SK-N-SH treated with all-trans-retinoic acid at 6 μM for 48 hours (cell line): ENCODE results near the gene TRPM5.

Source experiments
- ARNTL ChIP-seq: fragments of 450-650 bp; formaldehyde crosslinking; IDR thresholded peaks from 2 replicates; pipeline ENCODE4 v1.5.0; 2020; ENCODE audit warnings: low read depth, mild to moderate bottlenecking, moderate library complexity, borderline replicate concordance
- BACH2 ChIP-seq: fragments of 250-450 bp; sonication (Bioruptor Pico); IDR thresholded peaks from 2 replicates; pipeline ENCODE4 v1.9.0; 2021; ENCODE audit warnings: mild to moderate bottlenecking, borderline replicate concordance
- CSDC2 ChIP-seq: fragments of 250-450 bp; sonication (Bioruptor Pico); IDR thresholded peaks from 2 replicates; pipeline ENCODE4 v1.5.0; 2020; ENCODE audit warnings: mild to moderate bottlenecking, moderate library complexity
- ESRRG ChIP-seq: fragments of 250-450 bp; sonication (Bioruptor Pico); IDR thresholded peaks from 2 replicates; pipeline ENCODE4 v1.6.1; 2021; ENCODE audit warnings: mild to moderate bottlenecking
- GLIS3 ChIP-seq: fragments of 250-450 bp; sonication (Bioruptor Pico); IDR thresholded peaks from 2 replicates; pipeline ENCODE4 v1.5.0; 2020; ENCODE audit warnings: mild to moderate bottlenecking, moderate library complexity
- OSR1 ChIP-seq: fragments of 250-450 bp; sonication (Bioruptor Pico); IDR thresholded peaks from 2 replicates; pipeline ENCODE4 v1.8.0; 2022; ENCODE audit warnings: moderate library complexity, mild to moderate bottlenecking, inconsistent platforms
- PPARA ChIP-seq: fragments of 250-450 bp; sonication (Bioruptor Pico); IDR thresholded peaks from 2 replicates; pipeline ENCODE4 v1.5.0; 2020; ENCODE audit warnings: mild to moderate bottlenecking, borderline replicate concordance
- RARB ChIP-seq: fragments of 250-450 bp; sonication (Bioruptor Pico); IDR thresholded peaks from 2 replicates; pipeline ENCODE4 v1.8.0; 2021; ENCODE audit warnings: mild to moderate bottlenecking, moderate library complexity
- SNAI2 ChIP-seq: fragments of 250-450 bp; sonication (Bioruptor Pico); IDR thresholded peaks from 2 replicates; pipeline ENCODE4 v1.5.0; 2020; ENCODE audit warnings: mild to moderate bottlenecking, moderate library complexity
- TCF4 ChIP-seq: fragments of 250-450 bp; sonication (Bioruptor Pico); IDR thresholded peaks from 2 replicates; pipeline ENCODE4 v1.8.0; 2021; ENCODE audit warnings: mild to moderate bottlenecking, moderate library complexity, borderline replicate concordance
- TOX ChIP-seq: fragments of 250-450 bp; sonication (Bioruptor Pico); IDR thresholded peaks from 2 replicates; pipeline ENCODE4 v1.8.0; 2021; ENCODE audit warnings: mild to moderate bottlenecking, moderate library complexity, borderline replicate concordance
- ZNF565 ChIP-seq: fragments of 450-650 bp; formaldehyde crosslinking; conservative IDR thresholded peaks from 2 replicates; pipeline ENCODE4 v1.5.0; 2020; ENCODE audit warnings: low read depth, mild to moderate bottlenecking, moderate library complexity
- TF ChIP-seq, protein P1 (sequence below): fragments of 250-450 bp; sonication (Bioruptor Pico); IDR thresholded peaks from 2 replicates; pipeline ENCODE4 v1.8.0; 2020; ENCODE audit warnings: mild to moderate bottlenecking, moderate library complexity, borderline replicate concordance

DNA sequence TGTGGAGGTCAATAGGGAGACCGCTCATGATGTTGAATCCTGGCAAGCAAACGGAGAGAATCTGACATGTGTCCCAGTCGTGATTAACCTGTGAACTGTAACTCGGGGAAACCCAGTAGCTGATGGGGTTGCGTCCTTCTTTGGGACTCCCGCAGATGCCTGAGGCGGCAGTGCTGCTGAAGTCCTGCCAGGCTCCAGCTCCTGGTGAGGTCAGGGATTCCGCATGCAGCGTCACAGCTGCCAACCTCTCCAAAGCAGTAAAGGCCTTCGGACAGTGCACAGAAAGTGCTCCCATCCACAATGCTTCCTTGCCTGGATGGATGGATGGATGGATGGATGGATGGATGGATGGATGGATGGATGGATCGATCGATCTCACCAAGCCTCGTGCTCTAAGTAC, 14.0 kb upstream of the TRPM5 start:
- no peak for TF ChIP-seq TCF4 (CRISPR knock-in tag)
- TF ChIP-seq, protein P1, sequence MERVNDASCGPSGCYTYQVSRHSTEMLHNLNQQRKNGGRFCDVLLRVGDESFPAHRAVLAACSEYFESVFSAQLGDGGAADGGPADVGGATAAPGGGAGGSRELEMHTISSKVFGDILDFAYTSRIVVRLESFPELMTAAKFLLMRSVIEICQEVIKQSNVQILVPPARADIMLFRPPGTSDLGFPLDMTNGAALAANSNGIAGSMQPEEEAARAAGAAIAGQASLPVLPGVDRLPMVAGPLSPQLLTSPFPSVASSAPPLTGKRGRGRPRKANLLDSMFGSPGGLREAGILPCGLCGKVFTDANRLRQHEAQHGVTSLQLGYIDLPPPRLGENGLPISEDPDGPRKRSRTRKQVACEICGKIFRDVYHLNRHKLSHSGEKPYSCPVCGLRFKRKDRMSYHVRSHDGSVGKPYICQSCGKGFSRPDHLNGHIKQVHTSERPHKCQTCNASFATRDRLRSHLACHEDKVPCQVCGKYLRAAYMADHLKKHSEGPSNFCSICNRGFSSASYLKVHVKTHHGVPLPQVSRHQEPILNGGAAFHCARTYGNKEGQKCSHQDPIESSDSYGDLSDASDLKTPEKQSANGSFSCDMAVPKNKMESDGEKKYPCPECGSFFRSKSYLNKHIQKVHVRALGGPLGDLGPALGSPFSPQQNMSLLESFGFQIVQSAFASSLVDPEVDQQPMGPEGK (CRISPR knock-in tag) = no peak
- TF ChIP-seq CSDC2 (CRISPR knock-in tag) = no peak
- TF ChIP-seq ARNTL (CRISPR knock-in tag) = no peak
- no peak for TF ChIP-seq TOX (CRISPR knock-in tag)
- TF ChIP-seq RARB (CRISPR knock-in tag) = no peak
- TF ChIP-seq ESRRG = no peak
- no peak for TF ChIP-seq ZNF565
- TF ChIP-seq GLIS3 (CRISPR knock-in tag) = no peak
- TF ChIP-seq BACH2 (CRISPR knock-in tag) = no peak
- no peak for TF ChIP-seq PPARA (CRISPR knock-in tag)
- no peak for TF ChIP-seq SNAI2 (CRISPR knock-in tag)
- no peak for TF ChIP-seq OSR1 (CRISPR knock-in tag)
